Measurements from ENCODE around the gene CCDC30. TPM values are rescaled to one million over a fixed set of nuclear protein-coding genes. Genes with fewer than 3 reads are reported as not detected.

CCDC30 gene
- 0.09 and 0.84 TPM in 2 replicates for total RNA-seq (2014; rRNA removed; shearing (Covaris generic))
- polyA plus RNA-seq (2014; cell fraction: nucleus; rRNA removed), result 0.01 and 0.06 TPM in 2 replicates

GRCh38 chr1:42462828-42463763, at the start of gene CCDC30:
CCDC30 (plus strand) TSS chr1:42463286; CDS start chr1:42480552, 17,266 bp downstream.
- DNase-seq (ENCODE audit: extremely low read depth, low read depth), result peak; percentile 96

- DNase-seq (ENCODE audit: extremely low read depth, low read depth), result no peak
Observed at GRCh38 chr1:42414551-42415496, 48.3 kb upstream of the CCDC30 start.

GRCh38 chr1:42417166-42417565, 45.9 kb upstream of the CCDC30 start:
- no peak for DNase-seq (ENCODE audit: extremely low read depth, low read depth)

GRCh38 chr1:42418516-42418915, 44.6 kb upstream of the CCDC30 start:
- no peak for DNase-seq (ENCODE audit: extremely low read depth, low read depth)

- DNase-seq (ENCODE audit: extremely low read depth, low read depth), result no peak
Observed at GRCh38 chr1:42419126-42419821, 43.8 kb upstream of the CCDC30 start.

- no peak for DNase-seq (ENCODE audit: extremely low read depth, low read depth)
Observed at GRCh38 chr1:42420121-42420520, 43.0 kb upstream of the CCDC30 start.

GRCh38 chr1:42420911-42421585, 42.0 kb upstream of the CCDC30 start:
- DNase-seq (ENCODE audit: extremely low read depth, low read depth), result no peak

GRCh38 chr1:42422737-42423136, 40.3 kb upstream of the CCDC30 start:
- no peak for DNase-seq (ENCODE audit: extremely low read depth, low read depth)

- no peak for DNase-seq (ENCODE audit: extremely low read depth, low read depth)
Observed at GRCh38 chr1:42423681-42424080, 39.4 kb upstream of the CCDC30 start.

- no peak for DNase-seq (ENCODE audit: extremely low read depth, low read depth)
Observed at GRCh38 chr1:42424201-42424600, 38.9 kb upstream of the CCDC30 start.

- no peak for DNase-seq (ENCODE audit: extremely low read depth, low read depth)
Observed at GRCh38 chr1:42427240-42427639, 35.8 kb upstream of the CCDC30 start.

- DNase-seq (ENCODE audit: extremely low read depth, low read depth), result no peak
Observed at GRCh38 chr1:42429603-42430002, 33.5 kb upstream of the CCDC30 start.

- DNase-seq (ENCODE audit: extremely low read depth, low read depth), result no peak
Observed at GRCh38 chr1:42430286-42431135, 32.6 kb upstream of the CCDC30 start.

- DNase-seq (ENCODE audit: extremely low read depth, low read depth), result no peak
Observed at GRCh38 chr1:42431514-42431913, 31.6 kb upstream of the CCDC30 start.

- DNase-seq (ENCODE audit: extremely low read depth, low read depth), result no peak
Observed at GRCh38 chr1:42432714-42433113, 30.4 kb upstream of the CCDC30 start.

- DNase-seq (ENCODE audit: extremely low read depth, low read depth), result no peak
Observed at GRCh38 chr1:42433369-42433768, 29.7 kb upstream of the CCDC30 start.

GRCh38 chr1:42434340-42434739, 28.7 kb upstream of the CCDC30 start:
- no peak for DNase-seq (ENCODE audit: extremely low read depth, low read depth)

GRCh38 chr1:42439940-42440339, 23.1 kb upstream of the CCDC30 start:
- no peak for DNase-seq (ENCODE audit: extremely low read depth, low read depth)

- DNase-seq (ENCODE audit: extremely low read depth, low read depth), result no peak
Observed at GRCh38 chr1:42442662-42443061, 20.4 kb upstream of the CCDC30 start.
